Coronary artery (tissue), 2 donors: ENCODE measurements around the gene OR6N2.

Experiments
- DNase-seq: peaks from one replicate; pipeline ENCODE4 v3.0.0-alpha.2; 2017; ENCODE audit warnings: low spot score
- H3K27ac ChIP-seq, 2 donors: fragments of 200-600 bp; sonication (generic); one replicate each; pipeline ENCODE4 v1.5.1; 2016 to 2019
- H3K4me3 ChIP-seq: fragments of 200-600 bp; sonication (generic); 2 replicates; pipeline ENCODE4 v1.5.1; 2016; ENCODE audit warnings: mild to moderate bottlenecking, moderate library complexity
- TF ChIP-seq, protein P1 (sequence below): fragments of 200-600 bp; sonication (generic); IDR thresholded peaks from one replicate; pipeline ENCODE4 v1.5.1; 2019; ENCODE audit warnings: antibody characterized with exemption

Gene OR6N2

DNA sequence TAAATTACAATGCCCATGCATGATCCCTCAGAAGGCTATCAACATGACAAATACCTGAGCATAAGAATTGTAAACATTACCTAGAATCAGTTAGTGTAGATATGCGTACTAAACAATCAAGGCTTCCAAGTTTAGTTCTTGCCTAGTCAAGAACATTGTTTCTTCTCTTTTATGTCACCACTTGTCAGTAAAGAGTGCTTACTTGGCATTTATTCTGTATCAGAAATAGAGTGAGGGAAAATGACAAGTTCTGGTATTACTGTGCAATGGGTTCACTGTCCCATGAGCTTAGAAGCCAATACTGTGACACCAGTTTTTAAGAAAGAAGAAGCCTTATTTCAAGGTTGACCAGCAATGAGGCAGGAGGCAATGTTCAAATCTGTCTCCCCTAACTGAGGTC is 22.7 kb upstream of the OR6N2 start:
- no peak overlapping the region for H3K27ac ChIP-seq
- TF ChIP-seq, protein P1, sequence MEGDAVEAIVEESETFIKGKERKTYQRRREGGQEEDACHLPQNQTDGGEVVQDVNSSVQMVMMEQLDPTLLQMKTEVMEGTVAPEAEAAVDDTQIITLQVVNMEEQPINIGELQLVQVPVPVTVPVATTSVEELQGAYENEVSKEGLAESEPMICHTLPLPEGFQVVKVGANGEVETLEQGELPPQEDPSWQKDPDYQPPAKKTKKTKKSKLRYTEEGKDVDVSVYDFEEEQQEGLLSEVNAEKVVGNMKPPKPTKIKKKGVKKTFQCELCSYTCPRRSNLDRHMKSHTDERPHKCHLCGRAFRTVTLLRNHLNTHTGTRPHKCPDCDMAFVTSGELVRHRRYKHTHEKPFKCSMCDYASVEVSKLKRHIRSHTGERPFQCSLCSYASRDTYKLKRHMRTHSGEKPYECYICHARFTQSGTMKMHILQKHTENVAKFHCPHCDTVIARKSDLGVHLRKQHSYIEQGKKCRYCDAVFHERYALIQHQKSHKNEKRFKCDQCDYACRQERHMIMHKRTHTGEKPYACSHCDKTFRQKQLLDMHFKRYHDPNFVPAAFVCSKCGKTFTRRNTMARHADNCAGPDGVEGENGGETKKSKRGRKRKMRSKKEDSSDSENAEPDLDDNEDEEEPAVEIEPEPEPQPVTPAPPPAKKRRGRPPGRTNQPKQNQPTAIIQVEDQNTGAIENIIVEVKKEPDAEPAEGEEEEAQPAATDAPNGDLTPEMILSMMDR = no peak
- no peak for DNase-seq
- H3K4me3 ChIP-seq = no peak overlapping the region

DNA sequence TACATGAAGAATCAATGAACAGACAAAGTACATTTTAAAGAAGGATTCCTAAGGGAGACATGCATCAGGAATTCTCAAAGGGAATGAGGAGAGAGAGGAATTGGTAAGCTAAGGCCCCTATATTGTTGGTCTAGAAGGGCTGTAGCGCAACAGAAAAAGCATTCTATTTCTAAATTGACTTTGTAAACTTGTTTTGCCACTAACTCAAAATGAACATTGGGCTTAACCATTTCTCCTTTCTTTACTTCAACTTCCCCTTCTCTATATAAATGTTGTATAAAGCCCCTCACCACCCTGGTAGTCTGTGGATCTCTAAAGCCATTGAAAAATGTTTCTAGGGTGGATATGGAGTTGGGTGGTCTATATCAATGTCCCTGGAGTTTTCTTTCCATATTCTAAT is 20.4 kb upstream of the OR6N2 start:
- no peak overlapping the region for H3K4me3 ChIP-seq
- TF ChIP-seq, protein P1 = no peak
- DNase-seq = no peak
- H3K27ac ChIP-seq = no peak overlapping the region

- Histone ChIP-seq H3K27ac (no peak overlapping the region), H3K4me3 (no peak overlapping the region)
- DNase-seq = no peak
- TF ChIP-seq, protein P1 = no peak
Observed at GRCh38 chr1:158800526-158800925, 19.5 kb upstream of the OR6N2 start.

- no peak for DNase-seq
- TF ChIP-seq, protein P1 = no peak
- Histone ChIP-seq H3K4me3 (no peak overlapping the region), H3K27ac (no peak overlapping the region)
Observed at GRCh38 chr1:158799689-158800088, 18.7 kb upstream of the OR6N2 start.

DNA sequence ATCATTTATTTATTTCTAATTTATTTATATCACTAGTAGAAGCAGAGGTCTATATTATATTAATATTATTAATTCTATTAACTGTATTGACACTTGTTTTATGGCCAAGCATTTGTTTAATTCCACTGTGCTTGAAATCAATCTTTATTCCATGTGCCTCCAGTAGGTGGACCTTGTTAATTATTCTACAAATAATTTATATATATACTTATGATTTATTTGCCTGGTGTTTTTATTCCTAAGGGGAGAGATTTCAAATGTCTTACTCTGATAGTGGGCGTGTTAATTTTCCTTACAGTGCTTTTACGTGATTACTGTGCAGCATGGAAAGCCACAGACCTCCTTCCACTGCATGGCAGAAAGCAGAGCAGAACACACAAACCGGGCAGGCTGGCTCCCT is 17.5 kb upstream of the OR6N2 start:
- TF ChIP-seq, protein P1 = no peak
- DNase-seq = no peak
- Histone ChIP-seq H3K27ac (no peak overlapping the region), H3K4me3 (no peak overlapping the region)

DNA sequence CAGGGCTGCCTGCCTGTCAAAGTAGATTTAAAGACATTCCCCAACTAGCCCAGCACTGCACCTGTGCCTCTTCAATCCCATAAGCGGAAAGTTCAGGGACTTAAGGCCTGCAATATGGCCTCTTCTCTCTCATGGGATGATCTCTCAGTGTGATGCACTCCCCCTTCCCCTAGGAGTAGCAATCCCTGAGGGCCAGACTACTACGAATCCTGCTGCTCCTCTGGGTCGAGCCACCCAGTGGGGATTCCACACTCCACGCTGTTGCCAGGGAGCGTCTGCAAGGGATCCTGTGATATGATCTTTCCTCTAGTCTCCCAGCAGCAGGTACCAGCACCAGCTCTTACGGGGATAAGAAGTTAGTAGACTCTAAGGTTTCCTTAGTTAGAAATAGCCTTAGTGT is 13.2 kb upstream of the OR6N2 start:
- no peak overlapping the region for H3K4me3 ChIP-seq
- TF ChIP-seq, protein P1 = no peak
- DNase-seq = no peak
- no peak overlapping the region for H3K27ac ChIP-seq

DNA sequence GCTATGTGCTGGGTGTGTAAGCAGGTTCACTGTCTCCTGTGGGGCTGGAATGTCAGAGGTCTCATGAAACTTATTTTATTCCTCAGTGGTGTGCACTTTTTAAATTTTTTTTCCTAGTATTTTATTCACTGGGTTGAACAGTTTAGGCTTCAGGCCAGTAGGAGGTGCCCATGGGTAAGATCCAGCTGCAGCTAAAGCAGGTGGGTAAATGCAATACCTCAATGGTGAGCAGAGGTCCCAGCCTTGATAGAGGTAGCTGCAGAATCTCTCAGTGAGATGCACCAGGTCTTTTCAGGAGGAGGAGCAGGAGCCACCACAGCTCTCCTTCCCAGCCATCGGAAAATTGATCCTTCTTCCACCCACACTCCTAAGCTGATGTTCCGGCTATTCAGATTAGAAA is 12.6 kb upstream of the OR6N2 start:
- no peak for DNase-seq
- TF ChIP-seq, protein P1 = no peak
- no peak overlapping the region for H3K4me3 ChIP-seq
- H3K27ac ChIP-seq = no peak overlapping the region
